HG02938 (cell line): ENCODE results near the gene CDK8.
"Not testable (repeated sequence)": the region's sequence is repeated elsewhere in the genome, so short reads cannot be mapped to it uniquely, and the experiment has no call there.

Source experiments
- ATAC-seq: cut with Tn5 transposase; IDR thresholded peaks from one replicate; pipeline ENCODE4 v1.9.1; 2021; ENCODE audit warnings: mild to moderate bottlenecking, moderate library complexity; ENCODE audit not compliant: unreplicated experiment

The CDK8 gene

GRCh38 chr13:26252006-26252405 lies 1.9 kb upstream of the CDK8 start:
- not testable (repeated sequence) for ATAC-seq

- ATAC-seq: no peak
Observed at GRCh38 chr13:26253262-26253786, 605 bp upstream of the CDK8 start.

GRCh38 chr13:26254583-26255111 lies 718 bp downstream of the CDK8 start:
- ATAC-seq: peak; percentile 16

GRCh38 chr13:26255115-26255514 lies 1.2 kb downstream of the CDK8 start:
- no peak for ATAC-seq

- no peak for ATAC-seq
Observed at GRCh38 chr13:26255691-26256277, 1.9 kb downstream of the CDK8 start.

- no peak for ATAC-seq
Observed at GRCh38 chr13:26257049-26257448, 3.1 kb downstream of the CDK8 start.

- ATAC-seq: no peak
Observed at GRCh38 chr13:26259634-26260033, 5.7 kb downstream of the CDK8 start.

- ATAC-seq: no peak
Observed at GRCh38 chr13:26262156-26262555, 8.2 kb downstream of the CDK8 start.

GRCh38 chr13:26266311-26266710 lies 12.4 kb downstream of the CDK8 start:
- ATAC-seq: no peak

- no peak for ATAC-seq
Observed at GRCh38 chr13:26270707-26271106, 16.8 kb downstream of the CDK8 start.

- ATAC-seq: no peak
Observed at GRCh38 chr13:26272621-26273020, 18.7 kb downstream of the CDK8 start.

GRCh38 chr13:26280295-26280694 lies 26.4 kb downstream of the CDK8 start:
- no peak for ATAC-seq

- no peak for ATAC-seq
Observed at GRCh38 chr13:26280822-26281221, 26.9 kb downstream of the CDK8 start.

- ATAC-seq: not testable (repeated sequence)
Observed at GRCh38 chr13:26285911-26286310, 32.0 kb downstream of the CDK8 start.

- ATAC-seq: not testable (repeated sequence)
Observed at GRCh38 chr13:26288838-26289237, 34.9 kb downstream of the CDK8 start.

- ATAC-seq: no peak
Observed at GRCh38 chr13:26295812-26296211, 41.9 kb downstream of the CDK8 start.

- no peak for ATAC-seq
Observed at GRCh38 chr13:26299168-26299750, 45.3 kb downstream of the CDK8 start.

- ATAC-seq: no peak
Observed at GRCh38 chr13:26300140-26300539, 46.2 kb downstream of the CDK8 start.

GRCh38 chr13:26305676-26306075 lies 51.7 kb downstream of the CDK8 start:
- ATAC-seq: no peak

- ATAC-seq: no peak
Observed at GRCh38 chr13:26307701-26308100, 53.8 kb downstream of the CDK8 start.

- ATAC-seq: no peak
Observed at GRCh38 chr13:26308250-26308649, 54.3 kb downstream of the CDK8 start.

- ATAC-seq: no peak
Observed at GRCh38 chr13:26308836-26309235, 54.9 kb downstream of the CDK8 start.
